SK-N-SH (cell line): ENCODE results near the gene C2orf66.

Experiments
- CHD2 ChIP-seq: fragments of 150-350 bp; IDR thresholded peaks from 2 replicates; pipeline ENCODE4 v1.6.1; 2018; ENCODE audit warnings: low read length; ENCODE audit not compliant: partially characterized antibody
- YY1 ChIP-seq: IDR thresholded peaks from 2 replicates; pipeline ENCODE4 v1.4.0; 2012; ENCODE audit warnings: low read depth, mild to moderate bottlenecking
- TF ChIP-seq, protein P1 (sequence below): fragments of 200-600 bp; sonication (generic); IDR thresholded peaks from 2 replicates; pipeline ENCODE4 v1.6.1; 2017; ENCODE audit warnings: antibody characterized with exemption, mild to moderate bottlenecking, moderate library complexity

DNA sequence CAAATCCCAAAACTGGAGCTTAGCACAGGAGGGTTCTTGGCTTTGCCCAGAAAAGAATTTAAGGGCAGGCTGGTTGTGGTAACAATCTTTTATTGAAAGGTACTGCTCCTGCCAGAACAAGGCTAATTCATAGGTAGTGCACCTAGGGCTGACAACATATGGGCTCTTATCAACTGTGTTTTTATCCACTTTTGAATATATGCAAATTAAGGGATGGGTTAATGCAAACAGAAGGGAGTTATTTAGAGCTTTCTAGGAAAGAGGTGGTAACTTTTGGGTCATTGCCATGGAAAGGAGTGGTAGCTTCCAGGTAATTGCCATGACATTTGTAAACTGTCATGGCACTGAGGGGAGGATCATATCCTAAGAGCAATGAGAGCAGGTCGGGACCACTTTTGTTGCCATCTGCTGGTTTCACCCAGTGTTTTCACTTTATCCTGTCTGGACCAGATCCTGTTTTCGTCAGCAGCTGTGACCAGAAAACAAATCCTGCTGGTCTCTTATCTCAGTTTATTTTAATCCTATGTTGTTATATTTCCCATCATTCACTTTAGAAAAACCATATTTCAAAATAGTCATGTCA lies 981 bp downstream of the C2orf66 start:
- TF ChIP-seq, protein P1, sequence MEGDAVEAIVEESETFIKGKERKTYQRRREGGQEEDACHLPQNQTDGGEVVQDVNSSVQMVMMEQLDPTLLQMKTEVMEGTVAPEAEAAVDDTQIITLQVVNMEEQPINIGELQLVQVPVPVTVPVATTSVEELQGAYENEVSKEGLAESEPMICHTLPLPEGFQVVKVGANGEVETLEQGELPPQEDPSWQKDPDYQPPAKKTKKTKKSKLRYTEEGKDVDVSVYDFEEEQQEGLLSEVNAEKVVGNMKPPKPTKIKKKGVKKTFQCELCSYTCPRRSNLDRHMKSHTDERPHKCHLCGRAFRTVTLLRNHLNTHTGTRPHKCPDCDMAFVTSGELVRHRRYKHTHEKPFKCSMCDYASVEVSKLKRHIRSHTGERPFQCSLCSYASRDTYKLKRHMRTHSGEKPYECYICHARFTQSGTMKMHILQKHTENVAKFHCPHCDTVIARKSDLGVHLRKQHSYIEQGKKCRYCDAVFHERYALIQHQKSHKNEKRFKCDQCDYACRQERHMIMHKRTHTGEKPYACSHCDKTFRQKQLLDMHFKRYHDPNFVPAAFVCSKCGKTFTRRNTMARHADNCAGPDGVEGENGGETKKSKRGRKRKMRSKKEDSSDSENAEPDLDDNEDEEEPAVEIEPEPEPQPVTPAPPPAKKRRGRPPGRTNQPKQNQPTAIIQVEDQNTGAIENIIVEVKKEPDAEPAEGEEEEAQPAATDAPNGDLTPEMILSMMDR: no peak
- TF ChIP-seq YY1 (no peak), CHD2 (no peak)
